PC-9 (cell line): Measurements from ENCODE around the gene SLC38A3. TPM values are rescaled to one million over a fixed set of nuclear protein-coding genes. Genes with fewer than 3 reads are reported as not detected.

Source experiments
- BruUV-seq: library from RNA; stranded (reverse); fragments of 400-500 nt; replicated peaks from 2 replicates; lab custom pipeline; 2021; lab: Mats Ljungman, UMichigan
- CTCF ChIA-PET: fragments of 300-600 bp; sonication (Branson Sonifier 250); formaldehyde crosslinking; loops from one replicate; lab custom pipeline; 2022; ENCODE audit warnings: antibody characterized with exemption; lab: Charles Lee
- POLR2A ChIA-PET: fragments of 300-600 bp; sonication (Branson Sonifier 250); formaldehyde crosslinking; loops from one replicate; lab custom pipeline; 2022; ENCODE audit warnings: antibody characterized with exemption; ENCODE audit not compliant: unreplicated experiment; lab: Charles Lee
- DNase-seq, 2 experiments: peaks; one replicate each; pipeline versions ENCODE4 v3.0.0 to v3.0.0-alpha.2; 2015 to 2022; ENCODE audit warnings: mixed read lengths in 1 of 2
- H2AFZ ChIP-seq: fragments of 200-600 bp; sonication (generic); 2 replicates; pipeline ENCODE4 v1.8.1; 2017; ENCODE audit warnings: antibody characterized with exemption
- H3F3A ChIP-seq: fragments of 200-600 bp; sonication (generic); 2 replicates; pipeline ENCODE4 v1.8.1; 2017; ENCODE audit warnings: antibody characterized with exemption, mild to moderate bottlenecking, low read depth; ENCODE audit not compliant: insufficient read depth
- H3K27ac ChIP-seq: fragments of 200-600 bp; sonication (generic); 2 replicates; pipeline ENCODE4 v1.6.1; 2016; ENCODE audit warnings: mixed run types
- H3K27me3 ChIP-seq: fragments of 200-600 bp; sonication (generic); 2 replicates; pipeline ENCODE4 v1.6.1; 2016; ENCODE audit warnings: low read depth, mixed run types; ENCODE audit not compliant: insufficient read depth
- H3K36me3 ChIP-seq: fragments of 200-600 bp; sonication (generic); 2 replicates; pipeline ENCODE4 v1.6.1; 2016; ENCODE audit warnings: low read depth, mixed run types
- H3K4me1 ChIP-seq: fragments of 200-600 bp; sonication (generic); replicated peaks from 2 replicates; pipeline ENCODE4 v1.6.1; 2016; ENCODE audit warnings: mixed run types; ENCODE audit not compliant: insufficient read depth
- H3K4me2 ChIP-seq: fragments of 200-600 bp; sonication (generic); 2 replicates; pipeline ENCODE4 v1.6.1; 2017; ENCODE audit warnings: mixed run types
- H3K4me3 ChIP-seq: fragments of 200-600 bp; sonication (generic); 2 replicates; pipeline ENCODE4 v1.6.1; 2016; ENCODE audit warnings: mixed run types
- H3K79me2 ChIP-seq: fragments of 200-600 bp; sonication (generic); 2 replicates; pipeline ENCODE4 v1.6.1; 2017; ENCODE audit warnings: low read depth, mixed run types
- H3K9me2 ChIP-seq: fragments of 200-600 bp; sonication (generic); 2 replicates; pipeline ENCODE4 v1.8.1; 2017; ENCODE audit warnings: mild to moderate bottlenecking; ENCODE audit not compliant: insufficient read depth
- H3K9me3 ChIP-seq: fragments of 200-600 bp; sonication (generic); 2 replicates; pipeline ENCODE4 v1.8.1; 2016; ENCODE audit warnings: low read depth; ENCODE audit not compliant: insufficient read depth
- H4K20me1 ChIP-seq: fragments of 200-600 bp; sonication (generic); 2 replicates; pipeline ENCODE4 v1.8.1; 2017; ENCODE audit not compliant: insufficient read depth
- EZH2 ChIP-seq: fragments of 200-600 bp; sonication (generic); IDR thresholded peaks from 2 replicates; pipeline ENCODE4 v1.8.0; 2017; ENCODE audit warnings: antibody characterized with exemption, low read depth
- intact Hi-C: fragments of 100-400 bp; cut with micrococcal nuclease; formaldehyde crosslinking; loops from one replicate; pipeline ENCODE4 v1.10.0; 2022; ENCODE audit not compliant: unreplicated experiment
- total RNA-seq: library from RNA; stranded (reverse); gene quantifications from 2 replicates; pipeline ENCODE4 v1.2.3, GENCODE V29; 2021
- TF ChIP-seq, protein P1 (sequence below): fragments of 200-600 bp; sonication (generic); conservative IDR thresholded peaks from 2 replicates; pipeline ENCODE4 v1.6.1; 2017; ENCODE audit warnings: mixed run types, antibody characterized with exemption, mild to moderate bottlenecking, moderate library complexity

SLC38A3 gene
- total RNA-seq, 1 experiment from 2014 or later, result 0.37 TPM

DNA sequence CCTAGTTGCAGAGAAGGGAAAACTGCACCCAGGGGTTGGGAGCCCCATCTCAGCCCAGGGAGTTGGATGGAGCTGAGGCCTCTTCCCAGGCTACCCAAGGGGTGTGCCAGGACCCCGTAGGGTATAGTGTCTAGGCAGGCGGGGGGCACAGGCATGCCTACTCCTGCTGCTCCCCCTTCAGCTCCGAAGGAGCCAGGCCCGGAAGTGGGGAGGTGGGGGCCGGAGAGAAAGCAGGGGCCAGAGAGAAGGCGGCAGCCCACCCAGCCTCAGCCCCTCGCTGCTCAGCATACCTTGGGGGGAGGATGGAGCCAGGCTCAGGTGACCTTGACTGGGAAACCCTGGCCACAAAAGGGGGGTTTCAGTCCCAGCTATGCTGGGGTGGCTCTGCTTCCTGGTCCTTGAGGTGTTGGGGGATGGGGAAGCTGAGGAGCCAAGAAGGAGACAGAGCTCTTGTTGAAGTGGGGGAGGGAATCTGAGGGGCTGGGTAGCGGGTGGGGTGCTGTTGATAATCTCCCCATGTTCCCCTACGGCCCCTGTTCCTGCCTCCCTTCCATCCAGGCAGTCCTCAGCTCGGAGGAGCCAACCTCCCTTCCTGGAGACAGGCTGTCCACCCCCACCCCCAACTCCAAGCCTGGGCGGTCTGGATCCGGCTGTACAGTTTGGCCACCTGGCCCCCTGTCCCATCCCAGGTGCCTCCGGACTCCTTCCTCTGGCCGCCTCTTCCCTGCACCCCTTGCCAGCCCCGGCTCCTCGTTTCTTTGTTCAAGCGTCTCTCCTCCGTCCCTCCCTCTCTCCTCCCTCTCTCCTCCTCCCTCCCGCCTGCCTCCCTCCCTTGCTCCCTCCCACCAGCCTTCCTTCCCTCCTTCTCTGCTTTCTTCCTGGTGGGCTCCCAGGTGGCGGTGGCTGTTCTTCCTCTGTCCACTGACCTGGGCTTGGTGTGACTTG is 48.2 kb upstream of the SLC38A3 start:
- CTCF ChIA-PET, result no interaction called here
- H3K4me3 ChIP-seq, result no peak overlapping the region
- no peaks in the 10 kb centered on the region for H3K27me3 ChIP-seq
- no peaks in the 10 kb centered on the region for H3K9me2 ChIP-seq
- TSS peak; percentile 59 for BruUV-seq
- no peak overlapping the region for H3K27ac ChIP-seq
- 0 out of 2 replicates have a peak, but pooled peaks cover 3% of the 10 kb centered on the region for H3F3A ChIP-seq
- H3K4me1 ChIP-seq, result peaks cover 5% of the 10 kb centered on the region
- no peak overlapping the region for H3K4me2 ChIP-seq
- no peak overlapping the region for H2AFZ ChIP-seq
- intact Hi-C loops, result no loop called here
- POLR2A ChIA-PET, result interaction anchor here (0.5 to 0.7 kb wide), 2 partner anchors 79 to 148 kb away, joined by 3 to 9 read pairs; no protein-coding TSS in a partner anchor
- H4K20me1 ChIP-seq, result no peaks in the 10 kb centered on the region
- DNase-seq, result no peak
- H3K9me3 ChIP-seq, result no peaks in the 10 kb centered on the region
- no peak for TF ChIP-seq EZH2
- TF ChIP-seq, protein P1, sequence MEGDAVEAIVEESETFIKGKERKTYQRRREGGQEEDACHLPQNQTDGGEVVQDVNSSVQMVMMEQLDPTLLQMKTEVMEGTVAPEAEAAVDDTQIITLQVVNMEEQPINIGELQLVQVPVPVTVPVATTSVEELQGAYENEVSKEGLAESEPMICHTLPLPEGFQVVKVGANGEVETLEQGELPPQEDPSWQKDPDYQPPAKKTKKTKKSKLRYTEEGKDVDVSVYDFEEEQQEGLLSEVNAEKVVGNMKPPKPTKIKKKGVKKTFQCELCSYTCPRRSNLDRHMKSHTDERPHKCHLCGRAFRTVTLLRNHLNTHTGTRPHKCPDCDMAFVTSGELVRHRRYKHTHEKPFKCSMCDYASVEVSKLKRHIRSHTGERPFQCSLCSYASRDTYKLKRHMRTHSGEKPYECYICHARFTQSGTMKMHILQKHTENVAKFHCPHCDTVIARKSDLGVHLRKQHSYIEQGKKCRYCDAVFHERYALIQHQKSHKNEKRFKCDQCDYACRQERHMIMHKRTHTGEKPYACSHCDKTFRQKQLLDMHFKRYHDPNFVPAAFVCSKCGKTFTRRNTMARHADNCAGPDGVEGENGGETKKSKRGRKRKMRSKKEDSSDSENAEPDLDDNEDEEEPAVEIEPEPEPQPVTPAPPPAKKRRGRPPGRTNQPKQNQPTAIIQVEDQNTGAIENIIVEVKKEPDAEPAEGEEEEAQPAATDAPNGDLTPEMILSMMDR, result no peak
- no peaks in the 10 kb centered on the region for H3K79me2 ChIP-seq
- H3K36me3 ChIP-seq, result no peaks in the 10 kb centered on the region

DNA sequence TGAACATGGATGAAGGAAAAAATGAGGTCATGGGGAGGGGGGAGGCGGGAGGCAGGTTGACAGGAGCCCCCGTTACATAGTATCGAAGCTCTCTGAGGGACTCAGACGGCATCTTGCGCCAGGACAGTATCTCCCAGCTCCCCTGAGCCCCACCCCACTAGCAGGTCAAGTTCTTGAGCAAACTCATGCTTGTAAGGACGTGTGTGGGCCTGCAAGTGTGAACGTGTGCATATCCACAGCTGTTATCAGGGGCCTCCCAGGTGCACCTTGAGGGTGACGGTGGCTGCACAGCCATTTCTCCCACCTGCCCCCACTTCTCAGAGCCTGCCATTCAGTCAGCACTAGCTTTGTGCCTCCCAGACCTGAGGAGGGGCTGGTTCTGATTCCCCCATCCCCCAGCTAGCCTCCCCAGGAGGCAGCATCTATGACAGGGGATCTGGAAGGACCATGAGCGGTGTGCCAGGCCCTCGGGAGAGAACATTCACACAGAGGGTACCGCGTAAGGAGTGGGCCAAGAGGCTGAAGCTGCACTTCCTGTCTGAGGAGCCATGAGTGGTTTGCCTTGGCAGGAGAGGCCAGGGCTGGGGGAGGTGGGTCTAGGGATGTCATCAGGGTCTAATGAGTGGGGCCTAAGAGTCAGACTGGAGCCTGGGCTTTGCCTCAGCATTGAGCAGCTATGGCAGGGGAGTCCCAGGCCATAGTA is 47.1 kb upstream of the SLC38A3 start:
- intact Hi-C loops, result no loop called here
- POLR2A ChIA-PET, result interaction anchor here (0.6 kb wide), 1 partner anchor 316 kb away, joined by 3 read pairs; no protein-coding TSS in a partner anchor
- no peaks in the 10 kb centered on the region for H3K79me2 ChIP-seq

More for the DNA sequence above, 47.1 kb upstream of the SLC38A3 start:
- Histone ChIP-seq H3K27ac (no peak overlapping the region), H4K20me1 (no peaks in the 10 kb centered on the region), H3K27me3 (no peaks in the 10 kb centered on the region), H3K9me3 (no peaks in the 10 kb centered on the region), H3F3A (0 out of 2 replicates have a peak, but pooled peaks cover 3% of the 10 kb centered on the region), H2AFZ (no peak overlapping the region), H3K4me2 (no peak overlapping the region), H3K4me3 (no peak overlapping the region), H3K4me1 (peaks cover 17% of the 10 kb centered on the region), H3K9me2 (no peaks in the 10 kb centered on the region), H3K36me3 (no peaks in the 10 kb centered on the region)
- TF ChIP-seq EZH2, result no peak
- TF ChIP-seq, protein P1, result no peak
- no peak for DNase-seq
- CTCF ChIA-PET, result no interaction called here
- BruUV-seq, result no TSS peak
